OCI-LY1 (cell line): ENCODE results near the gene SDE2.

Experiments
- H2AFZ ChIP-seq: fragments of 200-600 bp; sonication (generic), shearing (Covaris generic); 2 replicates; pipeline ENCODE4 v1.6.0; 2014; ENCODE audit warnings: antibody characterized with exemption, mild to moderate bottlenecking, low read length
- H3F3A ChIP-seq: fragments of 200-600 bp; sonication (generic), shearing (Covaris generic); 2 replicates; pipeline ENCODE4 v1.6.0; 2014; ENCODE audit warnings: mild to moderate bottlenecking, antibody characterized with exemption, low read length, moderate library complexity; ENCODE audit not compliant: insufficient read depth
- H3K27ac ChIP-seq: fragments of 200-600 bp; sonication (generic); 2 replicates; pipeline ENCODE4 v1.5.1; 2014; ENCODE audit warnings: low read length, mixed run types, mild to moderate bottlenecking, low read depth; ENCODE audit not compliant: poor library complexity, severe bottlenecking
- H3K27me3 ChIP-seq: fragments of 200-600 bp; sonication (generic); 2 replicates; pipeline ENCODE4 v1.6.0; 2014; ENCODE audit warnings: antibody characterized with exemption, mild to moderate bottlenecking, low read length, moderate library complexity; ENCODE audit not compliant: insufficient read depth
- H3K36me3 ChIP-seq: fragments of 200-600 bp; sonication (generic); 2 replicates; pipeline ENCODE4 v1.6.1; 2014; ENCODE audit warnings: mild to moderate bottlenecking, antibody characterized with exemption, low read length, moderate library complexity, mixed read lengths; ENCODE audit not compliant: insufficient read depth
- H3K4me1 ChIP-seq: fragments of 200-600 bp; sonication (generic); 2 replicates; pipeline ENCODE4 v1.5.1; 2014; ENCODE audit warnings: mild to moderate bottlenecking, low read length, moderate library complexity; ENCODE audit not compliant: insufficient read depth, severe bottlenecking
- H3K4me2 ChIP-seq: fragments of 200-600 bp; sonication (generic), shearing (Covaris generic); 2 replicates; pipeline ENCODE4 v1.6.1; 2014; ENCODE audit warnings: low read length
- H3K4me3 ChIP-seq: fragments of 200-600 bp; sonication (generic); 2 replicates; pipeline ENCODE4 v1.5.1; 2014; ENCODE audit warnings: low read length, low read depth, mild to moderate bottlenecking, mixed read lengths; ENCODE audit not compliant: poor library complexity, severe bottlenecking
- H3K79me2 ChIP-seq: fragments of 200-600 bp; shearing (Covaris generic); 2 replicates; pipeline ENCODE4 v1.6.1; 2016; ENCODE audit warnings: mixed run types, low read length, mixed read lengths; ENCODE audit not compliant: insufficient read depth
- H3K9ac ChIP-seq: fragments of 200-600 bp; sonication (generic), shearing (Covaris generic); 2 replicates; pipeline ENCODE4 v1.6.1; 2014; ENCODE audit warnings: mild to moderate bottlenecking, low read length, mixed read lengths
- H3K9me2 ChIP-seq: fragments of 200-600 bp; sonication (generic), shearing (Covaris generic); 2 replicates; pipeline ENCODE4 v1.6.1; 2014; ENCODE audit warnings: low read depth, mild to moderate bottlenecking, low read length, mixed read lengths
- H3K9me3 ChIP-seq: fragments of 200-600 bp; shearing (Covaris generic); 2 replicates; pipeline ENCODE4 v1.6.1; 2014; ENCODE audit warnings: low read length, mixed read lengths
- H4K20me1 ChIP-seq: fragments of 200-600 bp; sonication (generic), shearing (Covaris generic); 2 replicates; pipeline ENCODE4 v1.6.0; 2016; ENCODE audit warnings: mild to moderate bottlenecking, low read length; ENCODE audit not compliant: insufficient read depth
- EZH2 ChIP-seq: fragments of 200-600 bp; sonication (generic), shearing (Covaris generic); IDR thresholded peaks from 2 replicates; pipeline ENCODE4 v1.8.0; 2017; ENCODE audit warnings: borderline replicate concordance, mixed run types, mild to moderate bottlenecking, antibody characterized with exemption, low read length, moderate library complexity, mixed read lengths
- TF ChIP-seq, protein P1 (sequence below): fragments of 200-600 bp; sonication (generic), shearing (Covaris generic); IDR thresholded peaks from 2 replicates; pipeline ENCODE4 v1.5.1; 2017; ENCODE audit warnings: mild to moderate bottlenecking, antibody characterized with exemption, low read length, moderate library complexity, mixed read lengths

SDE2 gene

DNA sequence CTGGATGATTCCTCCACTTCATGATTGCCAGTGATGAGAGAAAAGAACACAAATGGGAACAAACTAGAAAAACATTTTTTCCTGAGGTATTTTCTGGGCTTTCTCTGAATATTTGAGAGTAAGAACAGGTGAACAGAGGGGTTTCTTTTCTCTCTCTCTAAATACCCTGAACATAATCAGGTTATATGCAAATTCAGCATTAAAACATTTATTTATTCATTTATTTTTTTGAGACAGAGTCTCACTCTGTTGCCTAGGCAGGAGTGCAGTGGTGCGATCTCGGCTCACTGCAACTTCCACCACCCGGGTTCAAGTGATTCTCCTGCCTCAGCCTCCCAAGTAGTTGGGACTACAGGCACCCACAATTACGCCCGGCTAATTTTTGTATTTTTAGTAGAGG is 52.3 kb downstream of the SDE2 start:
- Histone ChIP-seq H3K9ac (no peak overlapping the region), H3K79me2 (no peaks in the 10 kb centered on the region), H3K9me3 (no peaks in the 10 kb centered on the region)

DNA sequence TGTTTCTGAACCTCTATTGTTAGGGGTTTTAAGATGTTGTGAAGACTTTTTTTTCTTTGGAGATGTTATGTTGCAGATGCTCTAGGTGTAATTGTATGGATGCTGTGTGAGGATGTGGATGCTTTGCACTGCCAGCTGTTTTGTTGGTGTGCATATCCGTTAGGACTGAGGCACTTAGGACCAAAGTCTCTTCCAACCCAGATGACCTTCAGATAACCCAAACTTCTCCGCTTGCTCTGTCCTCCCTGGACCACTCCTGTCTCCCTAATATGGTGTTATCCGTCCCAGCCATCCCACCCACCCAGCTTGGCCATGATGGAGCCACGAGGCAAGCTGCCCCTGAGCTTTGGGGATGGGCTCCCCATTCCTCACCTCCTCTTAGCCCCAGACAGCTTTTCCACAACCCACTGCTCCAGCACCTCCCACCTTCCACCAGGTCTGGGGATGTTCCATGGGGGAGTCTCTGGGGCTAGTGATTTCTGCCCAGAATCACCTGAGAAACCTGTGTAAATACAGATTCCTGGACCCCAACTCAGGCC is 53.0 kb downstream of the SDE2 start:
- Histone ChIP-seq H3K36me3 (no peaks in the 10 kb centered on the region), H3K4me2 (no peak overlapping the region)

More for the DNA sequence above, 52.3 kb downstream of the SDE2 start:
- Histone ChIP-seq H3K9me2 (no peaks in the 10 kb centered on the region), H3K36me3 (no peaks in the 10 kb centered on the region), H3K27me3 (peaks cover 14% of the 10 kb centered on the region), H3K4me3 (no peak overlapping the region), H3K4me2 (no peak overlapping the region), H4K20me1 (no peaks in the 10 kb centered on the region), H2AFZ (no peak overlapping the region), H3K27ac (no peak overlapping the region), H3F3A (no peaks in the 10 kb centered on the region), H3K4me1 (peaks cover 23% of the 10 kb centered on the region)
- TF ChIP-seq EZH2, result no peak
- TF ChIP-seq, protein P1, sequence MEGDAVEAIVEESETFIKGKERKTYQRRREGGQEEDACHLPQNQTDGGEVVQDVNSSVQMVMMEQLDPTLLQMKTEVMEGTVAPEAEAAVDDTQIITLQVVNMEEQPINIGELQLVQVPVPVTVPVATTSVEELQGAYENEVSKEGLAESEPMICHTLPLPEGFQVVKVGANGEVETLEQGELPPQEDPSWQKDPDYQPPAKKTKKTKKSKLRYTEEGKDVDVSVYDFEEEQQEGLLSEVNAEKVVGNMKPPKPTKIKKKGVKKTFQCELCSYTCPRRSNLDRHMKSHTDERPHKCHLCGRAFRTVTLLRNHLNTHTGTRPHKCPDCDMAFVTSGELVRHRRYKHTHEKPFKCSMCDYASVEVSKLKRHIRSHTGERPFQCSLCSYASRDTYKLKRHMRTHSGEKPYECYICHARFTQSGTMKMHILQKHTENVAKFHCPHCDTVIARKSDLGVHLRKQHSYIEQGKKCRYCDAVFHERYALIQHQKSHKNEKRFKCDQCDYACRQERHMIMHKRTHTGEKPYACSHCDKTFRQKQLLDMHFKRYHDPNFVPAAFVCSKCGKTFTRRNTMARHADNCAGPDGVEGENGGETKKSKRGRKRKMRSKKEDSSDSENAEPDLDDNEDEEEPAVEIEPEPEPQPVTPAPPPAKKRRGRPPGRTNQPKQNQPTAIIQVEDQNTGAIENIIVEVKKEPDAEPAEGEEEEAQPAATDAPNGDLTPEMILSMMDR, result no peak

DNA sequence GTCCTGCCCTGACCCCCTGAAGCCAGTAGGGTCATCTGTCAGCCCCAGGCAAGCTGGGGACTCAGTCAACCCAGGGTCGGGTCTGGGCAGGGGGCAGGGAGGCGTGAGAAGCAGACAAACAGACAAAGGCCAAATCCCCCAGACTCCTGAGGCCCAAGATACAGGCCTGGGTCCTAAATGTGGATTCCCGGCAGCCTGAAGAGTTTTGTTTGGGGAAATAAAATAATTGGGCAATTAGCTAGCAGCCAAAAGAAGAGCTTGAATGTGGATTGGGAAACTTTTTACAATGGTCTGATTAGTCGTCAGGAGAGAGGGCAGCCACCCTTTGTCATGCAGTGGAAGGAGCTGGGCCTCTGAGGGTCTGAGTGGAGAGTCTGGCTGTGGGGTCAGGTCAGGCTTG is 53.6 kb downstream of the SDE2 start:
- H3K4me2 ChIP-seq, result no peak overlapping the region
- H3K79me2 ChIP-seq, result no peaks in the 10 kb centered on the region
- no peak overlapping the region for H3K4me3 ChIP-seq
- H3K27me3 ChIP-seq, result peaks cover 14% of the 10 kb centered on the region
- no peaks in the 10 kb centered on the region for H3K9me3 ChIP-seq
- peaks cover 36% of the 10 kb centered on the region for H3K4me1 ChIP-seq
- no peaks in the 10 kb centered on the region for H3K9me2 ChIP-seq
- H2AFZ ChIP-seq, result no peak overlapping the region
- H3F3A ChIP-seq, result no peaks in the 10 kb centered on the region
- no peak overlapping the region for H3K9ac ChIP-seq
- H3K27ac ChIP-seq, result no peak overlapping the region
- H4K20me1 ChIP-seq, result no peaks in the 10 kb centered on the region
- TF ChIP-seq EZH2, result no peak
- H3K36me3 ChIP-seq, result no peaks in the 10 kb centered on the region

More for the DNA sequence above, 53.0 kb downstream of the SDE2 start:
- no peaks in the 10 kb centered on the region for H3K9me2 ChIP-seq
- peaks cover 30% of the 10 kb centered on the region for H3K4me1 ChIP-seq
- H2AFZ ChIP-seq, result no peak overlapping the region
- no peaks in the 10 kb centered on the region for H3K9me3 ChIP-seq
- H3K27me3 ChIP-seq, result peaks cover 14% of the 10 kb centered on the region
- no peaks in the 10 kb centered on the region for H3K79me2 ChIP-seq
- TF ChIP-seq, protein P1, result no peak
- no peak for TF ChIP-seq EZH2
- no peak overlapping the region for H3K9ac ChIP-seq
- H3K4me3 ChIP-seq, result no peak overlapping the region
- no peak overlapping the region for H3K27ac ChIP-seq
- H3F3A ChIP-seq, result no peaks in the 10 kb centered on the region
- H4K20me1 ChIP-seq, result no peaks in the 10 kb centered on the region

DNA sequence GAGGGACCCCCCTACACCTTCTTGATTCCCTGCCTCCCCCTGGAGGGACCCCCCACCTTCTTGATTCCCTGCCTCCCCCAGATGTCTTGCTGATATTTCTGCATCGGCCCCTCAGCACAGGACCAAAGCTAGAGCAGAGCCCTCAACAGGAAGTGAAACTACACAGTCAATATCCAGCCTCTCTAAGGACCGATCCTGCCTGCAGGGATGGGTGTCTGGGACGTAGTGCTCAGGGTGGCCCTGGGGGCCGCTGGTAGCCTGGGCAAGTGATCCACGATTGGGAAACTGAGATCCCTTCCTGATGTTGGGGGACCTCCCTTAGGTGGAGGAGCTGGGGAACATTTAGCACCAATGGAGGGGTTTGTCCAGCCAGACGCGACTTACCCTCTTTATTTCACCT is 54.2 kb downstream of the SDE2 start:
- H3K79me2 ChIP-seq, result no peaks in the 10 kb centered on the region
- peaks cover 14% of the 10 kb centered on the region for H3K27me3 ChIP-seq
- H2AFZ ChIP-seq, result no peak overlapping the region
- no peak overlapping the region for H3K4me2 ChIP-seq
- TF ChIP-seq EZH2, result no peak
- TF ChIP-seq, protein P1, result no peak
- H3K27ac ChIP-seq, result no peak overlapping the region
- H3K4me3 ChIP-seq, result no peak overlapping the region
- no peaks in the 10 kb centered on the region for H3F3A ChIP-seq
- H3K9ac ChIP-seq, result no peak overlapping the region
- no peaks in the 10 kb centered on the region for H3K9me2 ChIP-seq
- peaks cover 40% of the 10 kb centered on the region for H3K4me1 ChIP-seq
- H3K9me3 ChIP-seq, result no peaks in the 10 kb centered on the region
- no peaks in the 10 kb centered on the region for H4K20me1 ChIP-seq
- no peaks in the 10 kb centered on the region for H3K36me3 ChIP-seq
